RWPE1 (cell line): ENCODE results near the gene HDAC4.

Experiments used
- CTCF ChIA-PET: fragments of 350-600 bp; sonication (Branson Sonifier 250); formaldehyde crosslinking; extraction: SDS; loops from one replicate; lab custom pipeline; 2021; lab: Yijun Ruan, JAX
- POLR2A ChIA-PET: fragments of 400-600 bp; formaldehyde crosslinking; extraction: SDS; loops from one replicate; lab custom pipeline; 2020; ENCODE audit warnings: antibody characterized with exemption; ENCODE audit not compliant: low non-redundant PET; lab: Yijun Ruan, JAX
- DNase-seq: peaks from one replicate; pipeline ENCODE4 v3.0.0; 2012; ENCODE audit warnings: low spot score
- H3K27ac ChIP-seq: fragments of 450-650 bp; 2 replicates; pipeline ENCODE4 v1.5.1; 2017
- CTCF ChIP-seq: fragments of 450-650 bp; conservative IDR thresholded peaks from 2 replicates; pipeline ENCODE4 v1.5.1; 2017; ENCODE audit warnings: low read depth, mild to moderate bottlenecking

The HDAC4 gene

GRCh38 chr2:239192975-239193374, 207.8 kb downstream of the HDAC4 start:
- H3K27ac ChIP-seq, result no peak overlapping the region
- TF ChIP-seq CTCF, result no peak
- ChIA-PET CTCF (no interaction called here), POLR2A (no interaction called here)
- DNase-seq, result no peak

GRCh38 chr2:239192456-239192855, 208.4 kb downstream of the HDAC4 start:
- POLR2A ChIA-PET, result no interaction called here
- no peak for DNase-seq
- TF ChIP-seq CTCF, result no peak
- CTCF ChIA-PET, result no interaction called here
- H3K27ac ChIP-seq, result no peak overlapping the region

- ChIA-PET POLR2A (no interaction called here), CTCF (no interaction called here)
- no peak for TF ChIP-seq CTCF
- H3K27ac ChIP-seq, result no peak overlapping the region
- no peak for DNase-seq
These were observed 209.6 kb downstream of the HDAC4 start for GRCh38 chr2:239190921-239191885.

GRCh38 chr2:239190361-239190760, 210.5 kb downstream of the HDAC4 start:
- CTCF ChIA-PET, result no interaction called here
- DNase-seq, result no peak

GRCh38 chr2:239189711-239190131, 211.1 kb downstream of the HDAC4 start:
- POLR2A ChIA-PET, result no interaction called here
- no peak overlapping the region for H3K27ac ChIP-seq
- no peak for TF ChIP-seq CTCF
- CTCF ChIA-PET, result no interaction called here
- DNase-seq, result no peak

More at GRCh38 chr2:239190361-239190760, 210.5 kb downstream of the HDAC4 start:
- H3K27ac ChIP-seq, result no peak overlapping the region
- POLR2A ChIA-PET, result no interaction called here
- no peak for TF ChIP-seq CTCF

- no peak for TF ChIP-seq CTCF
- H3K27ac ChIP-seq, result no peak overlapping the region
- no peak for DNase-seq
- ChIA-PET CTCF (no interaction called here), POLR2A (no interaction called here)
These were observed 212.3 kb downstream of the HDAC4 start for GRCh38 chr2:239188536-239188935.
